Colon (tissue), 2 donors: Measurements from ENCODE around the gene TTC27.

Source experiments
- FAIRE-seq: peaks from 2 replicates; lab custom pipeline; 2012; peaks lifted over from hg19 to GRCh38; lab: Jason Lieb, UNC
- donor health status: control.
- donor health status: control.

The TTC27 gene

DNA sequence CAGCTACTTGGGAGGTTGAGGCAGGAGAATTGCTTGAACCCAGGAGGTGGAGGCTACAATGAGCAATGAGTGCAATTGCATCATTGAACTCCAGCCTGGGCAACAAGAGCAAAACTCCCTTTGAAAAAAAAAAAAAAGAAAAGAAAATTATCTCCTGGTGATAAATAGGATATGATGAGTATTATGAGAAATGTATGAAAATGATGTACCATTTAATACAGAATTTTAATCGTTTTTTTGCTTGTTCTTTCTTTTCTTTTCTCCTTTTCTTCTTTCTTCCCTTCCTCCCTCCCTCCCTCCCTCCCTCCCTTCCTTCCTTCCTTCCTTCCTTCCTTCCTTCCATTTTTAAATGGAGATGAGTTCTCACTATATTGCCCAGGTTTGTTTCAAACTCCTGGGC is 40.4 kb downstream of the TTC27 start:
- no peak for FAIRE-seq

DNA sequence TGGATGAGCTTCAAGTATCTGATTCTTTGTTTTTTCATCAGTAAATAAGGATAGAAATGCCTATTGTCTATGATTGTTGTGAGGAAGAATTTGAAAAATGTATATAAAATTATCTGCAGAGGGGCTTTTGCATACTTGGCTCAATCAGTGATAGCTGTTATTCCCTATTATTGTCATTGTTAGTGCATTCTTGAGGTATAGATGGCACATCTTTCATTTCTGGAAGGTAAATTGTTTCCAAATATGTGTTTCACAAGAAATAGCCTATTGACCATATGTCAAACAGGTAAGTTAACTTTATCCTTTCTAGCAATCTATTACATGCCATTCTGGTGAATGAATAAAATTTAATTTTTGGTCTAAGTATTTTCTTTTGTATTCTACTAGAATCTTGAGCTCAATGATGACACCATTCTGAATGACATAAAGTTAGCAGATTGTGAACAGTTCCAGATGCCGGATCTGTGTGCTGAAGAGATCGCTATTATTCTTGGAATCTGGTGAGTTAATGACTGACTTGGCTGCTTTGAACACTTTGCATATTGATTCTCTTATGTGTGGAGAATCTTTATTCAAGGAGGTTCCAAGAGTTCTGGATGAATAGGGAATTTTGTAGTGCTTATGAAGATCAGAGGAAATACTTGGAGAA is 44.2 kb downstream of the TTC27 start:
- no peak for FAIRE-seq

DNA sequence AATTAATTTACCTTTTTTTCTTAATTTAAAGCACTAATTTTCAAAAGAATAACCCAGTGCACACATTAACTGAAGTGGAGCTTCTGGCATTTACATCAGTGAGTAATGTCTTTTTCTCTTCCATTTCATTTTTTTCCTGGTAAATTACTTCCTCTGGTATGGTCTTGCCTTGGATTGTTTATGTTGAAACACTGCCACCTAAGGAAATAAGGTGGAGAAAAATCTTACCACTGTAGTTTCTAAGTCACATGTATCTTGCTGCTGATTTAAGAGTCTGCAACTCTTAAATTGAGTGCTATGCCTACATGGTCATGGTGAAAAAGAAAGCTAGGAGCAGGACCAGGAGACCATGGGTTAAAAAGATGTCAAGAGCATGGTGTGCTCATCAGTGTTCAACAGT is 51.0 kb downstream of the TTC27 start:
- no peak for FAIRE-seq

DNA sequence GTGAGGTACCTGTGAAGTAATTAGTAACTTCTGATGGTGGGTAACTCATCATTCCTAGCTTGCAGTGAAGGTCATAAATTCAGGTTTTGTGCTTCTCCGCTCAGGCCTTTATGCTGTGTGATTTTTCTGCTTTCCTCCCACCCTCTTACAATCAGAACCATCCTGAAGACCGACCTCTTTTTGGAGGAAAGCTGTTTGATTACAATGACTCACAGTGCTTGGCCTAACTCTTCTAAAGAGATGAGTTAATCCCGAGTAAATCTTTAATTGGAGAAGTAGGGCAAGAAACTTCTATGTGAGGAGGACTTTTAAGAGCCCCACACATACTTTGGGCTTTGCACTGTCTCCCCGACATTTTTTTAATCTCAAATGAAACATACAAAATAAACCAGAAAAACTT is 53.1 kb downstream of the TTC27 start:
- no peak for FAIRE-seq

DNA sequence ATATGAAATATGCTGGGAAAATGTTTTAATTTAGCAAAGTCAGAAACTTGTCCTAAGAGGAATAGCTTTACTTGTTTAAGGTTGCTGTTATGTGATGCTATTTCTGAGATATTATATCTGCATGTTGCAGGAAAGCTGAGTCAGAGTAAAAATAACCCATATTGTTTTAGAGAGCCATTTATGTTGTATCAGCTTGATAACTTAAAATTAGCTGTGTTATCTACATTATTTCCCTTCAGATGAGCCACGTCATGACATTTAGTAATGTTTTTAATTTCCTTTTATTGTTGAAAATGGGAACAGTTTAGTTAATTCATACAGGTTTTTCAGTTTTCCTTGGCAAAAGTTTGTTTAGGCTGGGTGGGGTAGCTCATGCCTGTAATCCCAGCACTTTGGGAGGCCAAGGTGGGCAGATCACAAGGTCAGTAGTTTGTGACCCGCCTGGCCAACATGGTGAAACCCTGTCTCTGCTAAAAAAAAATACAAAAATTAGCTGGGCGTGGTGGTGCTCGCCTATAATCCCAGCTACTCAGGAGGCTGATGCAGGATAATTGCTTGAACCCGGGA is 55.8 kb downstream of the TTC27 start:
- FAIRE-seq: no peak

DNA sequence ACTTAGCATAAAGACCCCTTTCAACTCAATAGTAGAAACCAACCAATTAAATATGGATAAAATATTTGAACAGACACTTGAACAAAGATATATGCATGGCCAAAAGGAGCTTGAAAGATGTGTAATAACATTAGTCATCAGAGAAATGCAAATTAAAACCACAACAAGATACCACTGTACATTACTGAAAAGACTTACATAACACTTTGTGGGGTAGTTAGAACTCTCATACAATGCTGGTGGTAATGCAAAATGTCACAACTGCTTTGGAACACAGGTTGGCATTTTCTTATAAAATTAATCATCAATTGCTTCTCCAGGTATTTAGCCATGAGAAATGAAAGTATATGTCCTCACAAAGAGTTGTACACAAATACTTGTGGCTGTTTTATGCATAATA is 60.7 kb downstream of the TTC27 start:
- no peak for FAIRE-seq

DNA sequence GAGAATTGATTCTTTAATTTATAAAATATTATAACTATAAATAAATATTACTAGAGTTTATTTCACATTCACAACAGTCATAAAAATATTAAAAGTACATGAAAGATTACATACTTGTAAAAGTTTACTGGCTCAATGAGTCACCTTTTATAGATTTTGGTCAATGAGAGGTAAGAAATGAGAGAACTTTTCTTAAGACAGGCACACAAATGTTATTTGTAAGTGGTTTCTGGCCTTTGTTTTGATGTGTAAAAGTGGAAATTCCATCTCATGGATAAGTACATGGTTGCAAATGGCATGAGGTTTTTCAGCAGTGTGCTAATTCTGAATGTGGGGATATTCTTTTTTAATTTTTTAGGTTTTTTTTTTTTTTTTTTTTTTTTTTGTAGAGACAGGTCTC is 63.8 kb downstream of the TTC27 start:
- FAIRE-seq: no peak

DNA sequence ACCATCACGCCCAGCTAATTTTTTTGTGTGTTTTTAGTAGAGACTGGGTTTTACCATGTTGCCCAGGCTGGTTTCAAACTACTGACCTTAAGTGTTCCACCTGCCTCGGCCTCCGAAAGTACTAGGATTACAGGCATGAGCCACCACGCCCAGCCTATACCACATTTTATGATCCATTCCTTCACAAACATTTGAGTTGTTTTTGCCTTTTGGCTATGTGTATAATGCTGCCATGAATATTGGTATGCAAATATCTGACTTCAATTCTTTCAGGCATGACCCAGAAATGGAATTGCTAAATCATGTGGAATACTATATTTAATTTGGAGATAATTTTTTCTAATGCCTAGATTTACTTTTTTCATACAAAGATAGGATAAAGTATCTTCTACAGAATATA is 68.6 kb downstream of the TTC27 start:
- no peak for FAIRE-seq

DNA sequence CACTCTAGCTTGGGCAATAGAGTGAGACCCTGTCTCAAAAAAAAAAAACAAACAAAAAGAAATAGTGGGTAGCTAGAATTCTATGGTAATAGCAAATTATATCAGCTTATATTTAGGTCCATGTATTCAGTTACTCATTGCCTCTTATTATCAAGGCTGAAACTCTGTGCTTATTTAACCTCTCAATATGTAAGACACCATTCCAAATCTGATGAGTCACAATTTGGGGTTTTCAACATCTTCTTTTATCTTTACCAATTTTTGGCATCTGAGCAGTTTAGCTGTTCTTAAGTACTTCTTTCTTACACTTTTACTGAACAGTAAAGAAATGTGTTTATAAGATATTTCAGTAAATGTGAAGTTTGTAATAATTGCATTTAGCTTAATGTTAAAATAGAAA is 69.3 kb downstream of the TTC27 start:
- no peak for FAIRE-seq

DNA sequence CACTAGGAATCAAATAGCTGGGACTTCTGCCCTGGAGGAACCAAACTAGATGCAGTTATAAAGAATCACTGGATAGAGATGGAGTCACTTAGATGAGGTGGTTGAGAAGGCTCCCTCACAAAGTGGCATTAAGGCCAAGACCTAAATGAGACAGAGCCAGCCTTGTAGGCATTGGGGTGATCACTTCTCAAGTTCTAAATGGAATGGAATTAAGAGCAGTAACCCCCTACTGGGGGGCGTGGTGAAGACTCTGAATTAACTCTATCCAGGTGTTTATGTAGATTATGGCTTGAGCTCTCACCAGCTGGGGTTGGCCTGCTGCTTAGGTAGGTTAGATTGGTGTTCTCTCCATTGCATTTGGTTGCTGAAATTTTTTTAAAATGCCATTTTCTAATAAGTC is 71.3 kb downstream of the TTC27 start:
- no peak for FAIRE-seq

DNA sequence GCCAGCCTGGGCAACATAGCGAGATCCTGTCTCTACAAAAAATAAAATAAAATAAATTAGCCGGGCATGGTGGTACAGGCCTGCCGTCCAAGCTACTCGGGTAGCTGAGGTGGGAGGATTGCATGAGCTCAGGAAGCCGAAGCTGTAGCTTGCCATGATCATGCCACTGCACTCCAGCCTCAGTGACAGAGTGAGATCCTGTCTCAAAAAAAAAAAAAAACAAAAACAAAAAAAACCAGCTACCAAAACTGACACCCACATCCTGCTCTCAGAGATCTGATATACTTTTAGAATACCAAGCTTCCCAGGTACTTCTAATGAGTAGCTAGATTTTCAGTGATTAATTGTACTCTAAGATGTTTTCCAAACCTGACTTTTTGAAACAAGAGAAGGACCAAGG is 74.0 kb downstream of the TTC27 start:
- no peak for FAIRE-seq

DNA sequence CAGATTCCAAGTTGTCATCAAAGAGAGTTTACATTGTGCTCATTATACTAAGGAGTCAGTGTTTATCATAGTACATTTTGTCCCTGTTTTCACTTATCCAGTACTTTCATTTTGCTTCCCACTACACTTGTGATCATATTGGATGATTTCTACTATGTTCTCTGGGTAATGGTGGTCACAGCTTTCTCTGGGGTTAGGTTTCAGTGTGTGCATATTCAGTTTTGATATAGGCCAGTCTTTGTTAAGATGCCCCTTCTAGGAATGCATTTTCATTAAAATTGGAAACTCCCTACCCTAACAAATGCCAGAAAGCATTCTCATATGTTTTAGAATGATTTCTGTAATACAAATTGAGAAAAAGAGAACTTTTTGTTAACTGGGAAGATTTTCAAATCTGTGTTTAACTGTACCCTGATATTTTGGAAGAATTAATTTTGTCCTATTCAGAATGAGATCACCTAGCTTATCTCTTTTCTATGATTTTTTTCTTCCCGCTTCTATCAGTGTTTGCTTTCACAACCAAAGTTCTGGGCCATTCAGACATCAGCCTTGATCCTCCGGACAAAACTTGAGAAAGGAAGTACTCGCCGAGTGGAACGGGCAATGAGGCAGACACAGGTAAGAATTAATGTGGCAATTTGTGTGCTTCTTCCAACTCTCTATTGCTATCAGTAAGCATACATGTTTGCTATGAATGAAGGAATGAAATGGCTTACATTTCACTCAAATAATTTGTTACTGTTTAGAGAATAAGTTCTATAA is 74.6 kb downstream of the TTC27 start:
- no peak for FAIRE-seq

DNA sequence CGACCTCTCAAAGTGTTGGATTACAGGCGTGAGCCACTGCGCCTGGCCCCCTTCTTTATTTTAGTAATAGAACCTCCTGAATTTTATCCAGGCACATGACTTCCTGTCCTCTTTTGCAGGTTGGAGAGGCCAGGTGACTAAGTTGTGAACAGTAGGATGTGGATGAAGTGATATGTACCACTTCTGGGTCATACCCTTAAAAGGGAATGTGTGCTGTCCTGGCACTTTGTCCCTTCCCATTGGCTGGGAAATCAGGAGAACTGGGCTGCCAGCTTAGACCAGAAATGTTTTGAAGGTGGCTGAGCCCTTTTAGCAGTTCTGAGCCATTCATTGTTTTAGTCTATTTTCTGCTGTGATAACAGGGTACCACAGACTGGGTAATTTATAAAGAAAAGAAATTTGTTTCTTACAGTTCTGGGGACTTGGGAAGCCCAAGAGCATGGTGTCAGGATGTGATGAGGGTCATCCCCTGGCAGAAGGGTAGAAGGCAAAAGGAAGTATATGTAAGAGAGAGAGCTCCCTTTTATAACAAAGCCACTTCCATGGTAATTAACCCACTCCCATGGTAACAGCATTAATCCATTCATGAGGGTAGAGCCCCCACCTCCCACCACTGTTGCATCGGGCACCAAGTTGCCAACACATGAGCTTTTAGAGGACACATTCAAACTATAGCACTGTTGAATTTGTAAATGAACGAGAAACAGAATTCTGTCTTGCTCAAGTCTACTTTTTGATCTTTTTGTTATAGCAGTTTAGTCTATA is 79.1 kb downstream of the TTC27 start:
- FAIRE-seq: no peak

DNA sequence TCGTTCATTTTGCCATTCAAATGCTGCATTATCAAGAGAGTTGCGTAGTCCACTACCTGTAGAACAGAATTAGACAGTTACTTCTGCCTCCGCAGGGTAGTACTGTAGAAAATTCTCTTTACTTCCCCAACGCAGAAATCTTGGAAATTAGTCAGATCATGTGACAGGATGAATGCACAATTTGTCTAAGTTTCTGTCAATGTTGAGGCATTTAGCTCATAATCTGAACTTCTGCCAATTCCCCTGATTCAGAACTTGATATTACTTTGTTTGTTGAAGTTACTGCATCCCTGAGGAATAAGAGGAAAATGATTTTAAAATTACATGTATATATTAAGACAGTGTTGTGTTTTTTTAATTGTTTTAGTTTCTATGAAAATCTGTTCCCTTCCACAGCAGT is 83.4 kb downstream of the TTC27 start:
- FAIRE-seq: no peak

DNA sequence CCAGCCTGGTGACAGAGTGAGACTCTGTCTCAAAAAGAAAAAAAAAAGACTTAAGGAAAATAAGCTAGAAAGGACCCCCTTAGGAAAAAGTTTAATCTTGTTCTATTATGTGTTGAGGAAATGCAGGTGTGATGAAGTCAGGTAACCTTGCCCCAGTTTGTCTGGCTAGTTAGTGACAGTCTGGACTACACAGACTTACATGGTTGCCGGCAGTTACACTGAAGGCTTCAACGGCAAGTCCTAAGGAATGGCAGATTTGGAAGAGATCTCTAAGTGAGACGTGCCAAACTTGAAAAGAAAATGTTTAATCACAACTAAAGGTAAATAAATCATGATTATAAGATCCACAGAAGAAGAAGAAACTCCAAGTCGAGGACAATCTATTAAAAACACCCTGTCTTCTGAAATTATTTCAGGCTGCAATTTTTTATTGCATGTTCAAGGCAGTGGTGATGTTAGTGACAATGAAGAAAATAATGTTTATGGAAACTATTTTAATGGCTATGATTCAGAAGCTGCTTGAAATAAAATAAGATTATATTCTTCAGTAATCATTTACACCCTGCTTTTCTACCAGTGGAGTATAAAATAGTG is 84.2 kb downstream of the TTC27 start:
- no peak for FAIRE-seq

DNA sequence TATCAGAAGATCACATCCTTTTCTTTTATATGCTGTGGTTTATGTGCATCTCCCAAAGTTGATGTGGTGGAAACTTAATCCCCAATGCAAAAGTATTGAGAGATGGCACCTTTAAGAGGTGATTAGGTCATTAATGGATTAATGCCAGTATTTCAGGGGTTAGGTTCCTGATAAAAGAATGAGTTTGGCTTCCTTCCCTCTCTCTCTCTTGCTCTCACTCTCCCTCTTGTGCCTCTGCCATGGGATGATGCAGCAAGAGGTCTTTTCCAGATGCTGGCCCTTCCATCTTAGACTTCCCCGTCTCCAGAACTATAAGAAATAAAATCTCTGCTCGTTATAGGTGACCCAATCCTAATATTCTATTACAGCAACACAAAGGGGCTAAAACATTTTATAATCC is 85.0 kb downstream of the TTC27 start:
- no peak for FAIRE-seq

DNA sequence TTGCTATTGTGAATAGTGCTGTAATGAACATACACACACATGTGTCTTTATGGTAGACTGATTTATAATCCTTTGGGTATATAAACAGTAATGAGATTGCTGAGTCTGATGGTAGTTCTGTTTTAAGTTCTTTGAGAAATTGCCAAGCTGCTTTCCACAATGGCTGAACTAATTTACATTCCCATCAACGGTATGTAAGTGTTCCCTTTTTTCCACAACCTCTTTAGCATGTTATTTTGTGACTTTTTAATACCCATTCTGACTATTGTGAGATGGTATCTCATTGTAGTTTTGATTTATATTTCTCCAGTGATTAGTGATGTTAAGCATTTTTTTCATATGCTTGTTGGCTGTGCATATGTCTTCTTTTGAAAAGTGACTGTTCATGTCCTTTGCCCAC is 86.7 kb downstream of the TTC27 start:
- FAIRE-seq: no peak

DNA sequence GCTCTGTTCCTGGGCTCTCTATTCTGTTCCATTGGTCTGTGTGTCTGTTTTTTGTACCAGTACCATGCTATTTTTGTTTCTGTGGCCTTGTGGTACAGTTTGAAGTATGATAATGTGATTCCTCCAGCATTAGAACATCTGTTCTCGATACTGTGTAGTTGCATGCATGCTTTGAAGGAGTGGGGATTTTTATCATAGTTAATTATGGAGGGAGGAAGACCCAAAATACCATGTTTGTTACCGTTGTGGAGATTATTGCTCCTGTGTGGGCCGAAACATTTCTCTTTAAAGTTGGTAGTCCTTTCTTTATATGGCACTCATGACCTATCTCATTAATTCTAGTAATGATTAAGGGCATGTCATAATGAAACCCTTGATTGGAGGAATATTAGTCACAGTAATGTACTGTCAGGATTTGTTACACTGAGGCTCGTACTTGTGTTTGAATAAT is 87.6 kb downstream of the TTC27 start:
- no peak for FAIRE-seq

DNA sequence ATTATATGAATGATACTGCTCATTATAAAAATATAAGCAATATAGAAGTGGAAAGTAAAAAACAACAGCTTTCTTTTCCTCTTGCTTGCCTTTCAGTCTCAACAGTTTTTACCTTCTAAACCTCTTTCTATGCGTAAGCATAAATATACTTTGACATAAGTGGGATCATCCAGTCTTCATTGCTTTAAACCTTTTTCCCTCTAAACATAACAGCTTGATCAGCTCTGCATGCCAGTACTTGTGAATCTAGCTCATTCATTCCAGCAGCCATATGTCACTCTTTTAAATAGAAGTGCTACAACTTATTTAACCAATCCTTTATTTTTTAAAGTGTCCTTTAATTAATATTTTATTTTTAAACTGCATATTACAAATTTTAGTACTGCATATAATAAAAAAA is 88.1 kb downstream of the TTC27 start:
- FAIRE-seq: no peak

DNA sequence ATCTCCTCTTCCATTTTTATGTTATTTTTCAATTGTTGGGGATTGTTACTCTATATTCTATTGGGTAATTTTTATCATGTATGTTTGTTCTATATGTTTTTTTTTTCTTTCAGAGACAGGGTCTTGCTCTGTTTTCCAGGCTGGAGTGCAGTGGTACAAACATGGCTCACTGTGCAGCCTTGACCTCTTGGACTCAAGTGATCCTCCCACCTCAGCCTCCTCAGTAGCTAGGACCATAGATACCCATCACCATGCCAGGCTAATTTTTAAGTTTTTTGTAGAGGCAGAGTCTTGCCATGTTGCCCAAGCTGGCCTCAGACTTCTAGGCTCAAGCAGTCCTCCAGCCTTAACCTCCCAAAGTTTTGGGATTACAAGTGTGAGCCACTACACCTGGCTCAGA is 88.7 kb downstream of the TTC27 start:
- no peak for FAIRE-seq

DNA sequence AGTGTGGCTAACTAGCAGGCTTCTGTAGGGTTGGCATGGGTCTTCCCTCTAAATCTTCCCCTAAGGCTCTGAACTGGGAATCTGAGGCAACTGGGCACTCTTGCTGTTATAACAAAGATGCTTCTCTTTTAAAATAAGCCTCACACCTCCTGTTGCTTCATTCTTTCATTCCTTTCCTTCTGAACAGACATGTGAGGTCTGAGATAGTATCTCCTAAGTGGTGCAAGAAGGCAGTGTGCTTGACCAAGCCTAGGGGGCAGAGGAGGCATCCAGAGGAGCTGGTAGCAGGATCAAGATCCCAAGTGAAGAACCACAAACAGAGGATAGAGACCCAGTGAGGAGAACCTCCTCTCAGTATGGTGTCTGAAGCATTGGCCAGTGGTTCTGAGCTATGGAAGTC is 90.9 kb downstream of the TTC27 start:
- no peak for FAIRE-seq

DNA sequence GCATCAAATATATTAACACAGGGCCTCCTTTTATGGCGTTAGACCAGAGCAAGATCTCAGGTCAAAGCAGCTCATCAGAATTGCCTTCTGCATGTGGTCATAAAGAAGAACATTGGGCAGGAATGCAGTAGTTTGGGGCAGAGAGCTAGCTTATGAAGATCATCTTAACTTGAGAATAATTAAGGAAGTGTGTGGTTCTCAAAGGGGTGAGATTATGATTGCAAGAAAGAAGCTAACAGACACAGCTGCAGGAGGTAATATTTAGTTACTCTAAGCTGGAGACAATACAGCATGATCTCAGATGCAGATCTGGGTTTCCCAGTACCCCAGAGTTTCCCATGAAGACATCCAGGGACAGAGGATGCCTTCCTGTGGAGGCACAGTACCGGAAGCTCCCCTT is 91.6 kb downstream of the TTC27 start:
- FAIRE-seq: no peak
